HEK293T (cell line): ENCODE measurements around the gene ARHGAP29.

Experiments
- CTCF ChIA-PET: fragments of 350-600 bp; formaldehyde crosslinking; extraction: SDS; loops from one replicate; lab custom pipeline; 2021; ENCODE audit warnings: antibody characterized with exemption, inconsistent platforms; lab: Yijun Ruan, JAX
- POLR2A ChIA-PET: fragments of 350-600 bp; formaldehyde crosslinking; extraction: SDS; loops from one replicate; lab custom pipeline; 2020; ENCODE audit warnings: antibody characterized with exemption, inconsistent platforms; lab: Yijun Ruan, JAX
- DNase-seq: peaks from one replicate; pipeline ENCODE4 v3.0.0; 2012; ENCODE audit warnings: mixed read lengths; ENCODE audit errors: extremely low spot score
- BHLHE40 ChIP-seq: fragments of 450-650 bp; IDR thresholded peaks from 2 replicates; pipeline ENCODE4 v1.6.1; 2016; ENCODE audit warnings: mild to moderate bottlenecking, moderate library complexity, borderline replicate concordance
- CTBP1 ChIP-seq: fragments of 450-650 bp; IDR thresholded peaks from 2 replicates; pipeline ENCODE4 v1.6.1; 2016; ENCODE audit warnings: borderline replicate concordance
- ELF4 ChIP-seq: fragments of 450-650 bp; IDR thresholded peaks from 2 replicates; pipeline ENCODE4 v1.6.1; 2017; ENCODE audit warnings: antibody characterized with exemption
- FOXA1 ChIP-seq: fragments of 450-650 bp; IDR thresholded peaks from 2 replicates; pipeline ENCODE4 v1.6.1; 2016; ENCODE audit warnings: mild to moderate bottlenecking
- FOXK2 ChIP-seq: fragments of 450-650 bp; IDR thresholded peaks from 2 replicates; pipeline ENCODE4 v1.6.1; 2016; ENCODE audit warnings: mild to moderate bottlenecking
- FOXM1 ChIP-seq: fragments of 450-650 bp; IDR thresholded peaks from 2 replicates; pipeline ENCODE4 v1.6.1; 2017; ENCODE audit warnings: mild to moderate bottlenecking, borderline replicate concordance
- HDGF ChIP-seq: fragments of 450-650 bp; IDR thresholded peaks from 2 replicates; pipeline ENCODE4 v1.6.1; 2017; ENCODE audit warnings: antibody characterized with exemption, borderline replicate concordance
- L3MBTL2 ChIP-seq: fragments of 450-650 bp; conservative IDR thresholded peaks from 2 replicates; pipeline ENCODE4 v1.6.1; 2016; ENCODE audit warnings: mild to moderate bottlenecking
- LEF1 ChIP-seq: fragments of 450-650 bp; IDR thresholded peaks from 2 replicates; pipeline ENCODE4 v1.6.1; 2017; ENCODE audit warnings: mild to moderate bottlenecking, borderline replicate concordance
- NFRKB ChIP-seq: fragments of 450-650 bp; IDR thresholded peaks from 2 replicates; pipeline ENCODE4 v1.6.1; 2016; ENCODE audit warnings: mild to moderate bottlenecking, moderate library complexity
- SP1 ChIP-seq: fragments of 450-650 bp; IDR thresholded peaks from 2 replicates; pipeline ENCODE4 v1.6.1; 2017
- TARDBP ChIP-seq: fragments of 450-650 bp; IDR thresholded peaks from 2 replicates; pipeline ENCODE4 v1.6.1; 2016
- ZNF384 ChIP-seq: fragments of 450-650 bp; IDR thresholded peaks from 2 replicates; pipeline ENCODE4 v1.6.1; 2016
- TF ChIP-seq, protein P1 (sequence below): fragments of 450-650 bp; IDR thresholded peaks from 2 replicates; pipeline ENCODE4 v1.6.1; 2016

ARHGAP29 gene

DNA sequence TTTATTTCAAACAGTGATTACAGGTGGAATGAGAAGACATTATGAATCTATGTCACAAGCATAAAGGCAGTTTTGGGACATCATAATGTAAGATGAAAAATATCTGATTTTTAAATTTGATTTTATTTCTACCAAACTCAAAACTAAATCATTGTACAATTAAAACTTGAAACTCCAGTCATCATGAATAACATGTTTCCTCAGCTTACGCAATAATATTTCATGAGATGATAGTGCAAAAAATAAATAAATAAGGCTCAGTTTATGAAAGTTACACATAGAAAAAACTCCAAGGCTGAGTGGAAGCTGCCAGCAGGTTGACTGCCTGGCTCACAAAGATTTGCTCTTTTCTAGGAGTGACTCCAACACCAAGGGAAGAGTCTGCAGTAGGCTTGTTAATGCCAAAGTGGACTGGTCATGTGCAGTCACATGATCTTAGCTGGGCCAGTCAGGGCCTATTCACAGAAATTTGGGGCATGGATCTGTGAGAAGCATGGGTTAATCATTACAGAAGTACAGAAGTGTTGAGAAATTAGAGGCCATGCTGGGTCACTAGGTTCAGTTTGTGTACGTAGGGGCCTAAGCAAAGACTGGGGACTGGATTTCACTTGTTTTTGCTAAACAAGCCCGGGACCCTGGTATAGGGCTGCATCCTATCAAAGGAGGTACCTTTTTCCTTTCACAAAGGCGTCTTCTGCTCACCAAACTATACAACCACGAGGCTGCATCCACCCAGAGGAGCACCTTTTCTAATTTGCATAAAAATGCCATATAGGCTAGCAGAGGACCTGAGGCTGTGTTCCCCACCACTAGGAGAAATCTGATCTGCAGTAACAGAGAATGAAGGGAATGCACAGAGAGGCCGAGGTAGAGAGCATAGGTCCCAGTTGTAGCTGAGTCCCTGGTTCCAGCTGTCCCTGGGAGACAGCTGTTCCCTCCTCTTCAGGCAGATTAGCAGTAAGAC lies 111.6 kb downstream of the ARHGAP29 start:
- TF ChIP-seq BHLHE40, result no peak
- no peak for TF ChIP-seq LEF1
- no peak for TF ChIP-seq ELF4
- TF ChIP-seq FOXK2, result no peak
- no peak for TF ChIP-seq SP1
- no peak for TF ChIP-seq FOXA1
- TF ChIP-seq CTBP1, result no peak
- TF ChIP-seq ZNF384, result no peak
- TF ChIP-seq, protein P1, sequence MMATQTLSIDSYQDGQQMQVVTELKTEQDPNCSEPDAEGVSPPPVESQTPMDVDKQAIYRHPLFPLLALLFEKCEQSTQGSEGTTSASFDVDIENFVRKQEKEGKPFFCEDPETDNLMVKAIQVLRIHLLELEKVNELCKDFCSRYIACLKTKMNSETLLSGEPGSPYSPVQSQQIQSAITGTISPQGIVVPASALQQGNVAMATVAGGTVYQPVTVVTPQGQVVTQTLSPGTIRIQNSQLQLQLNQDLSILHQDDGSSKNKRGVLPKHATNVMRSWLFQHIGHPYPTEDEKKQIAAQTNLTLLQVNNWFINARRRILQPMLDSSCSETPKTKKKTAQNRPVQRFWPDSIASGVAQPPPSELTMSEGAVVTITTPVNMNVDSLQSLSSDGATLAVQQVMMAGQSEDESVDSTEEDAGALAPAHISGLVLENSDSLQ, result no peak
- TF ChIP-seq HDGF, result no peak
- DNase-seq, result no peak
- CTCF ChIA-PET, result interaction anchor here (0.6 kb wide), 1 partner anchor 1463 kb away, joined by 3 read pairs; no protein-coding TSS in a partner anchor
- POLR2A ChIA-PET, result no interaction called here

DNA sequence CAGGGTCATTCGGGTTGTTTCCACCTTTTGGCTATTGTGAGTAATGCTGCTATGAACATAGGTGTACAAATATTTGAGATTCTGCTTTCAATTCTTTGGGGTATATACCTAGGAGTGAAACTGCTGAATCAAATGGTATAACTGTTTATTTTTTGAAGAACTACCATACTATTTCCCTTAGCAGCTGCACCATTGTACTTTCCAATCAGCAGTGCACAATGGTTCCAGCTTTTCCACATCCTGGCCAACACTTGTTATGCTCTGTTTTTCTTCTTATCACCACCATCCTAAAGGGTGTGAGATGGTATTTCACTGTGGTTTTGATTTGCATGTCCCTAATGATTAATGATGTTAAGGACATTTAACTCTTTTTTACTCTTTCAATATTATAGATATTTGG lies 112.8 kb downstream of the ARHGAP29 start:
- POLR2A ChIA-PET, result no interaction called here
- CTCF ChIA-PET, result no interaction called here
- TF ChIP-seq CTBP1 (no peak), HDGF (no peak), FOXA1 (no peak)
- no peak for DNase-seq

DNA sequence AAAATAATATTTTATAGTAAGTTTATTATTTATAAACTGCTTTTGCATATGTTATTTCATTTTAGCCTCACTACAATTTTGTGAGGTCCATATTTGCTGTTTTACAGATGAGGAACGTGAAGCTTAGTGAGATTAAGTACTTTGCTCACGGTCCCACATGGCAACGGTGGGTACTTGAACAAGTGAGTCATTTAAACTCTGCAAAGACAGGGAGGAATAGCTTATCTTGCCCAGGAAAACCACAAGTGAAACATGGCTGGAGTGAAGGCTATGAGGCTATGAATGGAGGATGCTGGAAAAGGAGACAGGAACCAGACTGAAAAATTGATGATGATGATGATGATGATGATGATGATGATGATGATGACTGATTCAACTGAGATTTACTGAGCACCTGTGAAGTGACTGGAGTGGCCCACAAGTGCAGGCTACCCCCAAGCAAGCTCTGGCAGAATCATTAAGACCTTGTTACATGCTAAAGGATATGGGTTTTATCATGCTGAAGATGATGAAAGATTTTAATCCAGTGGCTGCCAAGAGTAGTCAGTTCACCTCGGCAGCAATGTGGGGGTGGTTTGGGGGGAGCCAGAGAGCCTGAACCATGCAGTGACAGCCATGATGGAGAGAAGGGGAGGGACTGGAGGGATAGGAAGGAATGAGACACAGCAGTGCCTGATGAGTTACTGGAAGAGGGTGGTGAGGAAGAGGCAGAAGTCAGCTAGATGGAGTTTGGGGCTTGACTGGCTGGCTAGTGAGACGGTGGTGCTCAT lies 115.0 kb downstream of the ARHGAP29 start:
- ChIA-PET CTCF (no interaction called here), POLR2A (interaction anchor here (1.1 kb wide), 1 partner anchor 22 kb away, joined by 3 read pairs; no protein-coding TSS in a partner anchor)
- no peak for DNase-seq
- TF ChIP-seq BHLHE40 (no peak), HDGF (no peak), CTBP1 (no peak), NFRKB (no peak), FOXA1 (no peak), TARDBP (no peak), FOXM1 (no peak), ELF4 (no peak), L3MBTL2 (no peak), FOXK2 (no peak), ZNF384 (no peak), LEF1 (no peak)
- TF ChIP-seq, protein P1, result no peak
